Measurements from ENCODE around the gene DNAJB6.

GRCh38 chr7:157336383-157337315 is at the start of gene DNAJB6:
- TF ChIP-seq GATA2 (IDR thresholded peaks at IDR 0.05; ENCODE audit: low read depth, low read length): no peak
- no peak for TF ChIP-seq GATA3 (IDR thresholded peaks at IDR 0.05; ENCODE audit: low read depth, low read length)
